Measurements from ENCODE around the gene SYT12. TPM values are rescaled to one million over a fixed set of nuclear protein-coding genes. Genes with fewer than 3 reads are reported as not detected.

Gene SYT12
- total RNA-seq, 1 donor from 2014 or later: 0.67 TPM

DNA sequence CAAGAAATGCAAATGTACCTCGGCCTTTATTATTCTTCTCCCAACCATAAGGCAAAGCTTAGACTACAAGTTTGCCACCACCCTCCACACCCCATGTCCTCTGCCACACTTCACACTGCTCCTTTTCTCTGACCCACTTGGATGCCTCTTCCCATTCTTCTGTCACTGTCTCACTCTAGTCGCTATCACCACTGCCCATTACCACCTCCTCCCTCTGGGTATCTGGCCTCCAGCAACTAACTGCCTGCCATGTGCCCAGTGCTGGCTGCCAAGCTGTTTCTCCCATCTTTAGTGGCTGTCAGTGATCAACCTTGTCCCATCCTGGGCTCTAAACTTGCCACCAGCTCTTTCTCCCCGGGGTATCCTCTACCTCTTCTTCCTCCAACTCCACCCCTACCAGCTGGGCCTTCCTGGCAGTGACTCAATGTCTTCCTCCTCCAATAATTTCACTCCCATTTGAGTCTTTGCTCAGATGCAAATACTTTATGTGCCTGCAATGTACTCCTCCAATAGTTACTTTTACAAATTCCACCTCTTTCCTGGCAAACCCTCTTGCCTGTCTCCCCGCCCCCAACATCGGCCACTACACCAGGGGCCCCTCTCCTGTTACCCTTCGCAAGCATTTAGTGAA is 76.0 kb downstream of the SYT12 start:
- Mint-ChIP-seq H3K36me3 (no peaks in the 10 kb centered on the region), H3K27me3 (ENCODE audit: insufficient read depth, low read depth) (peaks cover 12% of the 10 kb centered on the region), H3K4me3 (no peak overlapping the region), H3K9me3 (no peaks in the 10 kb centered on the region), H3K4me1 (peaks cover 14% of the 10 kb centered on the region), H3K27ac (no peak overlapping the region)
- Histone ChIP-seq H3K9ac (no peak overlapping the region), H3K9me3 (ENCODE audit: low read depth) (no peaks in the 10 kb centered on the region), H3F3A (ENCODE audit: low read depth) (no peaks in the 10 kb centered on the region), H3K27me3 (no peaks in the 10 kb centered on the region), H3K4me1 (no peaks in the 10 kb centered on the region), H3K4me3 (no peak overlapping the region), H3K27ac (no peak overlapping the region), H3K4me2 (no peak overlapping the region), H2AFZ (replicated peaks) (no peak overlapping the region), H3K79me2 (ENCODE audit: low read depth) (no peaks in the 10 kb centered on the region), H3K36me3 (no peaks in the 10 kb centered on the region), H4K20me1 (ENCODE audit: low read depth) (no peaks in the 10 kb centered on the region)
- DNase-seq (ENCODE audit: low spot score): no peak
- no peak for TF ChIP-seq EZH2 (IDR thresholded peaks at IDR 0.05)
- TF ChIP-seq, protein P1, sequence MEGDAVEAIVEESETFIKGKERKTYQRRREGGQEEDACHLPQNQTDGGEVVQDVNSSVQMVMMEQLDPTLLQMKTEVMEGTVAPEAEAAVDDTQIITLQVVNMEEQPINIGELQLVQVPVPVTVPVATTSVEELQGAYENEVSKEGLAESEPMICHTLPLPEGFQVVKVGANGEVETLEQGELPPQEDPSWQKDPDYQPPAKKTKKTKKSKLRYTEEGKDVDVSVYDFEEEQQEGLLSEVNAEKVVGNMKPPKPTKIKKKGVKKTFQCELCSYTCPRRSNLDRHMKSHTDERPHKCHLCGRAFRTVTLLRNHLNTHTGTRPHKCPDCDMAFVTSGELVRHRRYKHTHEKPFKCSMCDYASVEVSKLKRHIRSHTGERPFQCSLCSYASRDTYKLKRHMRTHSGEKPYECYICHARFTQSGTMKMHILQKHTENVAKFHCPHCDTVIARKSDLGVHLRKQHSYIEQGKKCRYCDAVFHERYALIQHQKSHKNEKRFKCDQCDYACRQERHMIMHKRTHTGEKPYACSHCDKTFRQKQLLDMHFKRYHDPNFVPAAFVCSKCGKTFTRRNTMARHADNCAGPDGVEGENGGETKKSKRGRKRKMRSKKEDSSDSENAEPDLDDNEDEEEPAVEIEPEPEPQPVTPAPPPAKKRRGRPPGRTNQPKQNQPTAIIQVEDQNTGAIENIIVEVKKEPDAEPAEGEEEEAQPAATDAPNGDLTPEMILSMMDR (IDR thresholded peaks at IDR 0.05): no peak

DNA sequence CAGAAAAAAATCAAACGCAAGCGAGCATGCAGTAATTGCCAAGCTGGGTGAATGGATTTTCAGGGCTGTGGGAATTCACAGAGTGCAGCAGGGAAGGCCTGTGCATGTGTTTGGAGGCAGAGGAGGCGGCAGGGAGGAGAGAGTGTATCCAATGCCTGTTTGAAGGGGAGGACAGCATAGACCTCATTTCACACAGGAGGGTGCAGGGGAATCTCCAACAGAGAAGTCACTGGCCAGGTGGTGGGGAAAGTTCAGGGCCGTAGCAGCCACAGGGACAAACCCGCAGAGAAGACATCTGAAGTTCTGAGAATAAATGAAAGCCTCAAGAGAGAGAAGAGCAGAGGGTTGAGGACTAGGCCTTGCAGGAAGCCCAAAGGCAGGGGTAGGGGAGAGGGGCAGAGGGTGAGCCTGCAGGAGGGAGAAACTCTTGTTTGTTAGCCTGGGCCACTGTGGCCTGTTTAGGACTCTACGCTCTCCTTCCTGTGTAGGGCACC is 76.9 kb downstream of the SYT12 start:
- Mint-ChIP-seq H3K27ac (peak overlapping the region; percentile 23), H3K9me3 (no peaks in the 10 kb centered on the region), H3K36me3 (no peaks in the 10 kb centered on the region), H3K4me3 (no peak overlapping the region), H3K27me3 (ENCODE audit: insufficient read depth, low read depth) (peaks cover 14% of the 10 kb centered on the region), H3K4me1 (peaks cover 14% of the 10 kb centered on the region)
- Histone ChIP-seq H3K27ac (no peak overlapping the region), H3K4me2 (no peak overlapping the region), H3F3A (ENCODE audit: low read depth) (no peaks in the 10 kb centered on the region), H2AFZ (replicated peaks) (no peak overlapping the region), H4K20me1 (ENCODE audit: low read depth) (no peaks in the 10 kb centered on the region), H3K4me3 (no peak overlapping the region), H3K79me2 (ENCODE audit: low read depth) (no peaks in the 10 kb centered on the region), H3K9me3 (ENCODE audit: low read depth) (no peaks in the 10 kb centered on the region), H3K4me1 (no peaks in the 10 kb centered on the region), H3K27me3 (no peaks in the 10 kb centered on the region), H3K36me3 (no peaks in the 10 kb centered on the region), H3K9ac (no peak overlapping the region)
- TF ChIP-seq EZH2 (IDR thresholded peaks at IDR 0.05) (no peak), EZH2phosphoT487 (IDR thresholded peaks at IDR 0.05) (no peak)
- TF ChIP-seq, protein P1 (IDR thresholded peaks at IDR 0.05): no peak
- DNase-seq (ENCODE audit: low spot score): no peak

Small RNA genes within 50 kb of the gene (microRNA-seq; reads per million reads assigned to microRNA genes)
- not detected for gene MIR6860

Other genes with a start within 250 kb of the SYT12 start
- gene RCE1, start 179.7 kb upstream of the SYT12 start, total RNA-seq (ENCODE audit: low replicate concordance): 13.7 and 35.0 TPM in 2 replicates
- 6.7 and 27.9 TPM in 2 replicates for gene LRFN4, start 166.1 kb upstream of the SYT12 start, total RNA-seq (ENCODE audit: low replicate concordance)
- gene PC, start 64.8 kb upstream of the SYT12 start, total RNA-seq (ENCODE audit: low replicate concordance): 11.4 and 20.4 TPM in 2 replicates
- gene C11orf86, start 47.8 kb upstream of the SYT12 start, total RNA-seq (ENCODE audit: low replicate concordance): not detected in 2 replicates
- gene RHOD, start 33.7 kb downstream of the SYT12 start, total RNA-seq (ENCODE audit: low replicate concordance): 6.6 and 10.0 TPM in 2 replicates
- 38.8 and 49.5 TPM in 2 replicates for gene KDM2A, start 96.1 kb downstream of the SYT12 start, total RNA-seq (ENCODE audit: low replicate concordance)
- 30.0 and 54.4 TPM in 2 replicates for gene GRK2, start 243.3 kb downstream of the SYT12 start, total RNA-seq (ENCODE audit: low replicate concordance)

All from neural progenitor cell (in vitro differentiated cells).